ENCODE data around the gene SAE1. TPM values are rescaled to one million over a fixed set of nuclear protein-coding genes. Genes with fewer than 3 reads are reported as not detected.

The SAE1 gene
- polyA plus RNA-seq, 2 of the 4 experiments (the other 2 are of a cell fraction) = 206 to 249 TPM

- peaks cover 33% of the 10 kb centered on the region for H3K4me1 ChIP-seq
- H3K4me3 ChIP-seq = peak overlapping the region; percentile 49
- 37% methylated on average over 9 of the region's 9 CpGs for WGBS (ENCODE audit: missing lambda C conversion rate)
- no peaks in the 10 kb centered on the region for H3K9me3 ChIP-seq
- TF ChIP-seq HOXB5 (CRISPR knock-in tag; IDR thresholded peaks at IDR 0.05) = no peak
- TF ChIP-seq ZFP36 (IDR thresholded peaks at IDR 0.05; ENCODE audit: borderline replicate concordance, partially characterized antibody) = peak; percentile 23
- DNase-seq (ENCODE audit: low read depth in 1 of 2, low spot score in 1 of 2) (no peak), FAIRE-seq (no peak), ATAC-seq (peak; percentile 2 to 9; a peak in 4 of 6 replicates)
- H3K4me2 ChIP-seq = peak overlapping the region; percentile 97
- ChIA-PET POLR2A (interaction anchor here (0.6 to 3.1 kb wide), 6 partner anchors 11 to 115 kb away, joined by 3 to 118 read pairs (median 6); partner anchors contain the start of gene CCDC9), CTCF (interaction anchor here (1.1 to 16.0 kb wide), 9 partner anchors 9 to 245 kb away, joined by 4 to 893 read pairs (median 65); partner anchors contain the start of genes CCDC9 and SAE1)
- H3K27ac ChIP-seq = peak overlapping the region; percentile 82 to 98
Observed at GRCh38 chr19:47243364-47243775, 112.7 kb downstream of the SAE1 start.

GRCh38 chr19:47243776-47244547 lies 113.3 kb downstream of the SAE1 start:
- Histone ChIP-seq H3K27ac (peak overlapping the region; percentile 82 to 98), H3K4me3 (peak overlapping the region; percentile 49), H3K4me2 (peak overlapping the region; percentile 97), H3K4me1 (peaks cover 33% of the 10 kb centered on the region), H3K9me3 (no peaks in the 10 kb centered on the region)
- ATAC-seq (peak; percentile 86 to 94), FAIRE-seq (no peak), DNase-seq (ENCODE audit: low read depth in 1 of 2, low spot score in 1 of 2) (peak; percentile 94 to 97)
- 6% methylated on average over 27 of the region's 46 CpGs for WGBS (ENCODE audit: missing lambda C conversion rate)
- CTCF ChIA-PET = interaction anchor here (0.6 to 16.0 kb wide), 43 partner anchors 10 to 1049 kb away, joined by 3 to 893 read pairs (median 6); partner anchors contain the start of genes CCDC9, NPAS1 and SAE1
- POLR2A ChIA-PET = interaction anchor here (0.6 to 3.1 kb wide), 21 partner anchors 11 to 231 kb away, joined by 3 to 118 read pairs (median 5); partner anchors contain the start of genes CCDC9, INAFM1, SAE1 and ZC3H4
- no peak; the same call in 1 of the 2 replicates for TF ChIP-seq ESRRA (IDR thresholded peaks at IDR 0.05; ENCODE audit: borderline replicate concordance, low read length)
- TF ChIP-seq MAFK (IDR thresholded peaks at IDR 0.05; ENCODE audit: partially characterized antibody) = no peak
- TF ChIP-seq KDM5A (IDR thresholded peaks at IDR 0.05) = no peak
- TF ChIP-seq FOSB (CRISPR knock-in tag; IDR thresholded peaks at IDR 0.05) = no peak
- peak; percentile 22 to 84; a peak in 3 of 5 replicates for TF ChIP-seq EP300 (IDR thresholded peaks at IDR 0.05)
- no peak for TF ChIP-seq PHF8 (IDR thresholded peaks at IDR 0.05; ENCODE audit: borderline replicate concordance, low read depth)
- peak; percentile 58; the same call in 1 of the 2 replicates for TF ChIP-seq RFX5 (IDR thresholded peaks at IDR 0.05)
- TF ChIP-seq NR3C1 (IDR thresholded peaks at IDR 0.05) = no peak
- no peak; the same call in 1 of the 2 replicates for TF ChIP-seq HES2 (IDR thresholded peaks at IDR 0.05)
- TF ChIP-seq REST (IDR thresholded peaks at IDR 0.05) = no peak; the same call in 1 of the 2 replicates
- 0 out of 2 replicates have a peak, but pooled peaks have one; percentile 47 for TF ChIP-seq PBX3 (IDR thresholded peaks at IDR 0.05)
- no peak for TF ChIP-seq CHD2 (IDR thresholded peaks at IDR 0.05; ENCODE audit: low read length, partially characterized antibody)
- no peak; the same call in 1 of the 2 replicates for TF ChIP-seq ZSCAN20 (CRISPR knock-in tag; IDR thresholded peaks at IDR 0.05)
- no peak for TF ChIP-seq RNF2 (IDR thresholded peaks at IDR 0.05; ENCODE audit: borderline replicate concordance, low read depth)
- TF ChIP-seq RARB (CRISPR knock-in tag; IDR thresholded peaks at IDR 0.05) = peak; percentile 69; the same call in 1 of the 2 replicates
- TF ChIP-seq EHMT2 (IDR thresholded peaks at IDR 0.05; ENCODE audit: low read depth) = no peak
- peak; percentile 87; the same call in 1 of the 2 replicates for TF ChIP-seq RCOR1 (IDR thresholded peaks at IDR 0.05; ENCODE audit: low read depth, low read length)
- no peak for TF ChIP-seq FOSL2 (IDR thresholded peaks at IDR 0.05)
- TF ChIP-seq FOSL2 (CRISPR knock-in tag; IDR thresholded peaks at IDR 0.05) = peak; percentile 74
- TF ChIP-seq MAZ (IDR thresholded peaks at IDR 0.05; ENCODE audit: borderline replicate concordance, low read depth, low read length) = peak; percentile 98
- no peak for TF ChIP-seq USF2 (IDR thresholded peaks at IDR 0.05)
- peak; percentile 97 for TF ChIP-seq CHD4 (IDR thresholded peaks at IDR 0.05; ENCODE audit: borderline replicate concordance)
- TF ChIP-seq POLR2AphosphoS2 (conservative IDR thresholded peaks at IDR 0.05; ENCODE audit: low read length) = no peak
- peak; percentile 99 for TF ChIP-seq KDM1A (IDR thresholded peaks at IDR 0.05; ENCODE audit: low read depth)
- TF ChIP-seq SREBF2 (IDR thresholded peaks at IDR 0.05) = no peak
- TF ChIP-seq NPAS2 (CRISPR knock-in tag; IDR thresholded peaks at IDR 0.05; ENCODE audit: borderline replicate concordance) = no peak
- no peak for TF ChIP-seq NFE2L2 (conservative IDR thresholded peaks at IDR 0.05; ENCODE audit: low read length)
- TF ChIP-seq ZNF302 (CRISPR knock-in tag; IDR thresholded peaks at IDR 0.05) = no peak
